Kasumi-1 (cell line): ENCODE data around the gene CRIP2.

Experiments used
- DNase-seq, 2 experiments: peaks; one replicate each; lab custom pipeline; 2025; lab: John Stamatoyannopoulos, UW

The CRIP2 gene, protein sequence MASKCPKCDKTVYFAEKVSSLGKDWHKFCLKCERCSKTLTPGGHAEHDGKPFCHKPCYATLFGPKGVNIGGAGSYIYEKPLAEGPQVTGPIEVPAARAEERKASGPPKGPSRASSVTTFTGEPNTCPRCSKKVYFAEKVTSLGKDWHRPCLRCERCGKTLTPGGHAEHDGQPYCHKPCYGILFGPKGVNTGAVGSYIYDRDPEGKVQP

DNA sequence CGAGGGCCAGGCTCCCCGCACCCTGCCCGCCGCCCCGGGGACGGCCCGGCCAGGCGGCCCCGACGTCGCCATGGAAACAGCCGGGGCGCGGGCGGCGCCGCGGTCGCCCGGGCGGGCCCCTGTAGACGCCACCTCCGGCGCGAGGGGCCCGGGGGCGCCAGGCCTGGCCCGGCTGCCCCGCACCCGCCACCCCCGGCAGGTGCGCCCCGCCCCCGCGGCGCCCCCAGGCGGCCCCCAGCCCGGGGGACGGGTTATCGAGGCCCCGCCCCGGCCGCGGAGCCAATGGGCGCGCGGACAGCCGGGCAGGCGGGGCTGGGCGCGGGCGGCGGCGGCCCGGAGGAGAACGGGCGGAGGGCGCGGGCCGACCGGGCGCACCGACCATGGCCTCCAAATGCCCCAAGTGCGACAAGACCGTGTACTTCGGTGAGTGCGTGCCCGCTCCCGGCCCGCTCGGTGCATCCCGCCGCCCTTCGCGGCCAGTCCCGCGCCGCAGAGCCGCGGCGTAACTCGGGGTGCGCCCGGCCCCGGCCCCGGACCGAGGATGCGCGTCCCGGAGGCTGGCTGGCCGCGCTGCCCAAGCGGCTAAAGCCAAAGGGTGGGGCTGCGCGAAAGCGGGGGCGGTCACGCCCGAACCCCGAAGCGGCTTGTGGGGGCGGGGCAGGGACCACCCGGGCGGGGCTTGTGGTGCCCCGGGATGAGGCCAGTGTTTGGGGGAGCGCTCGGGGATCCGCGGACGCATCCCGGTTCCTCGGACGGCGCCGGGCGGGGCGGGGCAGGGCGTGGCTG lies at the start of gene CRIP2:
Gene CRIP2, plus strand, starts transcription at position 339 of the 786 bp plus-strand sequence. Its CDS starts 42 bp downstream, at position 381.
- no peak for DNase-seq

DNA sequence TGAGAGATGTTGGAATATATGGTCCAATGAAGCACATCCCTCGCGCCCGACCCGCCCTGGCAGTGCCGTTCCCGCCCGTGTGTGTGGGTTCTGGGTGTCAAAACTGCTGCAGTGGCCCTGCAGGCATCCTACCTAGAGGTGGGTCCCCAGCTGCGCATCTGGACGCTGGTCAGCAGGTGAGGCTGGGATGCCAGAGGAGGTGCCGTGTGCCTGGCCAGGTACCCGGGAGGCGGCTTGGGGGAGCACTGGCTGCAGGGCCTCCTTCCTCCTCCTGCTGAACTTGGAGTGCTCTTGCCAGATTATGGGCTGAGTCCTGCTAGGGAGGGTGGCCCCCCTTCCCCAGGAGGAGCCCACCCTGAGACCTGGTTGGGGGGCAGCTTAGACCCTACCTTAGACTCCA lies 49.8 kb upstream of the CRIP2 start:
- DNase-seq, result no peak

DNA sequence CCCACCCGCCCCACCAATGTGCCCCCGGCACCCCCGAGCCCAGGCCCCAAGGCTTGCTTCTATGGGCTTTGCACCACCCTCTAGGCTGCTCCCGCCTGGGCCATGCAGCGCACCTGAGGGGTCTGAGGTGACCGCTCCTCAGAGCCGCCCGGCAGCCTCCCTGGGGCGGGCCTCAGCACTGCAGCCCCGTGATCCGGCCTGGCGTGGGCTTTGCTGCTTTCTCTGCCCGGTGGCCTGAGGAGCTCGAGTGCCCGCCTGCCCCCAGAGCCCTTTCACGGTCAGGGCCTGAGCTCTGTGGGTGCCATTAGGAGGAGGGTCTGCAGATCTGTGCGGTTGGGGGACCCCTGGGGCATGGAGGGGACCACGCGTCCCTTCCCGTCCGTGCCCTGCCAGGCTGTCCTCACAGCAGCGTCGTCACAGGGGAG lies 48.8 kb upstream of the CRIP2 start:
- no peak for DNase-seq

DNA sequence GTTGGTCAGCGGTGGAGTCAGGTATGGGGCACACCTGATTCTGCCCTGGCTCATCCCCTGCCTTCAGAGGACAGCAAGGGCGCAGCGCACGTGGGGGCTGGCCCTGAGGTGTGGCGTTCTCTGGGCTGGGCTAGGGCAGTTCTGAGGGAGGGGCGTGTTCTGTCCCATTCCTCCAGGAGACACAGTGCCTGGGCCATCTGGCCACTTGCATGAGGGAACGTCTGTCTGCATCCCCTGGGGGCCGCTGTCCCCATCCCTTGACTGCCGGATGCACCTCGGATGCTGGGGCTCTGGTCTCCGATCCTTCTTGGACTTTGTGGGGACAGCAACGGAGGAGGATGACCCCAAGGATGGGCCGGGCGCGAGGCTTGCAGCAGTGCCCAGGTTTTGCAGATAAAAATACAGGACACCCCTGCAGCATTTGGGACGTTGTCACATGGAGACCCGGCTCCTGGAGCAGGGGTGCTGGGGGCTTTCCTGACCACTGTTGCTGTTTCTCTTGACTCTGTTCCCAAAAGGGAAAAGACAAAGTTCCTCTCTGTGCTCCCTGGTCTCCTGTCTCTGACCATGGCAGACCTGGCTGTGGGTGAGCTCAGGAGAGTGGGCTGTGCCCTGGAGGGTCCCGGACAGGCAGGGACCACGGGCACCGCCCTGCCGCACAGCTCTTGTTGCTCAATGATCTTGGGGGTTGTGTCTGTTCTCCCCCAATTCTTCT lies 48.0 kb upstream of the CRIP2 start:
- no peak for DNase-seq

DNA sequence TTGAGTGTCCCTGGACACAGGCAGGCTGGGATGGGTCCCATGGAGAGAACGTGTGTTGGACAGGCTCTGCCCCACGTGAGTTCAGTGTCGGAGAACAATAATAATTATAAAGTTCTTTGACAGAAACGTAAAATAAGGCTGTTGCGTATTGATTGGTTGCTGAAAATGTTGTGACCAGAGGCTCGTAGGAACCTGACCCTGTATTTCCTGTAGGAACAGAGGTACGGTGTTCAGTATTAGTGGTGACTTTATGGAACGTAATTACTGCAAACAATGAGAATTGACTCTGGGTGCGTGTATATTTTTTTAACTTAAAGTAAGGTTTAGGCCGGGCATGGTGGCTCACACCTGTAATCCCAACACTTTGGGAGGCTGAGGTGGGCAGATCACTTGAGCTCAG lies 47.2 kb upstream of the CRIP2 start:
- DNase-seq, result no peak

DNA sequence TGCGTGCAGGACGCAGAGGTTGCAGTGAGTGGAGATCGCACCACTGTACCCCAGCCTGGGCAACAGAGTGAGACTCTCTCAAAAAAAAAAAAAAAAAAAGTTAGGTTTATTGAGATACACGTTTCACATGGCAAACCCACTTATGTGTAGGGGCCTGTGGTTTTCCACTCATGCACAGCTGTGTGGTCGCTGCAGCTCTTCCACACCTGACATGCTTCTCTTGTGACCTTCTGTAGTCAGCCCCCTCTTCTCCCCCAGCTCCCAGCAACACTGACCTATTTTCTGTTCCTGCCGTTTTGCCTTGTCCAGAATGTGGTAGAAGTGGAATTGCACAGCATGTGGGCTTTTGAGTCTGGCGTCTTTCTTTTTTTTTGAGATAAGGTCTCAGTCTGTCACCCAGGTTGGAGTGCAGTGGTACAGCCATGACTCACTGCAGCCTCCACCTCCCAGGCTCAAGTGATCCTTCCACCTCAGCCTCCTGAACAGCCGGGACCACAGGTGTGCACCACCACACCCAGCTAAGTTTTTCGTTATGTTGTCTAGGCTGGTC lies 46.6 kb upstream of the CRIP2 start:
- no peak for DNase-seq

DNA sequence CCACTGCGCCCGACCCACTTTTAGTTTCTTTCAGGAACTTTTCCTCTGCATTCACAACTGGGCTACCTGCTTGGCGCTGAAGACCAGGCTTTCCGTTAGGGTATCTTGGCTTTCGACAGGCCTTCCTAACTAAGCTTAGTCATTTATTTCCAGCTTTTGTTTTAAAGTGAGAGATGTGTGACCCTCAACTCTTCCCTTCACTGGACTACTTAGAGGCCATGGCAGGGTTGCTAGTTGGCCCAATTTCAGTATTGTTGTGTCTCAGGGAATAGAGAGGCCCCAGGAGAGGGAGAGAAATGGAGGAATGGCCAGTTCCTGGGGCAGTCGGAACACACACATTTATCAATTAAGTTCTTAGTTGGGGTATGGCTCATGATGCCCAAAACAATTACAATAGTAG lies 44.6 kb upstream of the CRIP2 start:
- no peak for DNase-seq

DNA sequence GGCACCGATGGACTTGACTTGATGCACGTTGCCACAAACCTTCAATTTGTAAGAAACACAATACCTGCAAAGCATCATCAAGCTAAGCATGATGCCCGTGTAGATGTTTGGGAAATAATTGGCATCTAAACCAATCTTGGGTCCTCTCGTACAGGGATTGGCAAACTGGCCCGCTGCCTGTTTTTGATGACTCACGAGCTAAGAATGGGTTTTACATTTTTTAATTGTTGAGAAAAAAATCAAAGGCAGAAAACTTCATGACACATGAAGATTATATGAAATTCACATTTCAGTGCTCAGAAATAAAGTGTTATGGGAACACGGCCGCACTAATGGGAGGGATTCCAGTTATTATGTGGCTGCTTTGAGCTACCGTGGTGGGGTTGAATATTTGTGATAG lies 44.1 kb upstream of the CRIP2 start:
- DNase-seq, result no peak

DNA sequence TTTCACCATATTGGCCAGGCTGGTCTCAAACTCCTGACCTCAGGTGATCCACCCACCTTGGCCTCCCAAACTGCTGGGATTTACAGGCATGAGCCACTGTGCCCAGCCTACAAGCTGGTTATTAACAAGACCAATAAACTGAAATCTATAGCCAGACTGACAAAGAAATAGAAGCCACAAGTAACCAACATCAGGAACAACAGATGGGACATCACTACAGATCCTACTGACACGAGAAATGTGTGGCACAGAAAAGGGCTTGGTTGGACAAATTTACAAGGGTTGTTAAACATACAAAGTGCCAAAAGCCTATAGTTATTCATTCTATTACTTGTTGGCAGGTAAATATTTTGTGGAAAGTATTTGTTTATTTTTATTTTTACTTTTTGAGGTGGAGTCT lies 43.4 kb upstream of the CRIP2 start:
- DNase-seq, result no peak

DNA sequence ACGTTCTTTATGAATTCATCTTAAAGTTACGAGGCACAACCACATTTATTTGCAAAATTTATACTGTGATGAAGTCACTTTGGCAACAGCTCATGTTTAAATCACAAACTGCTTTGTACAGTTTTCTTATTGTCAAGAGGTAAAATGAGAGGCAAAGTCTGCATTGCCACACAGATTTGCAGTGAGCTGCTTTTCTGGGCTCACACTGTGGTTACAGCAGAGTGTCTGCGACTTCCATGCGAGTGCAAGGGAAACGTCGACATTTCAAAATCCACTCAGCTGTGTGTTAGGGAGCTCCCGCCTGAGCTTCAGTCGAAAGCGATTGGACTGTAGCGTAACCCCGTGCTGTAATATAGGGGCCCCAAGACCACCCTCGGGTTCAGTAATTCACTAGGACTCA lies 42.0 kb upstream of the CRIP2 start:
- DNase-seq, result no peak

DNA sequence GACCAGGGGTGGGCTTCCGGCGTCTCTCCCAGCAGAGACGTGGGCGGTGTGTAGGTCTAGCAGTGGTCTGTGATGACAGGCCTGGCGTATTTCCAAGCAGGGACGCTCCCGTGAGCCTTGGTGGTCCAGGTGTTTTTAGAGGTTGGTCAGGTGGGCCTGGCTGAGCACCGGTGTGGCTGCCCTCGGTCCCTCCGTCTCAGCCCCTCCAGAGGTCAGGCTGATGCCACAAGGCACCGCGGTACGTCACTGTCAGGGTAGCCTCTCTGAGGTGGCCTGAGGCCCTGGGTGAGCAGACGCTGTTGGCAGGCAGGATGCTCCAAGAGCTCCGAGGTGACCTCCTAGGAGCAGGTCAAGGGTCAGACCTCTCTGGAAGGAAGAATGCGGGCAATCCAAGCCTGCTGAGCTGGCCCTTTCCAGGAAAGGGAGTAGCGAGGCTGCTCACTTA lies 41.4 kb upstream of the CRIP2 start:
- no peak for DNase-seq

DNA sequence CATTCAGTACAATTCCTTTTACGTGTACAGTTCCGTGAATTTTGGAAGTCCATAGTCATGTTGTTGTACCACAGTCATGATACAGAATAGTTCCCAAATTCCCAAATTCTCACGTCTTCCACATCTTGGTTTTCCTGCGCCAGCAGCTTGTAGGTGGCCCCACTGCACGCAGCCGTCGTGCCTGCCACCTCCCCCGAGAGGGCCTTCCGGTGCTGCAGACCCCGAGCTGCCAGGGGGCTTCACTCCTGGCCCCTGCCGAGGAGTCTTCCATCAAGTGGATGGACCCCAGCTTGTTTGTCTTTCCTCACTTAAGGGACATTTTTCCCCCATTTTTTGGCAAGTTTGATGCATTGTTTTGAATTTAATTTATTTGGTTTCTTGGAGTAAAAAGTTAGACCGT lies 38.2 kb upstream of the CRIP2 start:
- no peak for DNase-seq

DNA sequence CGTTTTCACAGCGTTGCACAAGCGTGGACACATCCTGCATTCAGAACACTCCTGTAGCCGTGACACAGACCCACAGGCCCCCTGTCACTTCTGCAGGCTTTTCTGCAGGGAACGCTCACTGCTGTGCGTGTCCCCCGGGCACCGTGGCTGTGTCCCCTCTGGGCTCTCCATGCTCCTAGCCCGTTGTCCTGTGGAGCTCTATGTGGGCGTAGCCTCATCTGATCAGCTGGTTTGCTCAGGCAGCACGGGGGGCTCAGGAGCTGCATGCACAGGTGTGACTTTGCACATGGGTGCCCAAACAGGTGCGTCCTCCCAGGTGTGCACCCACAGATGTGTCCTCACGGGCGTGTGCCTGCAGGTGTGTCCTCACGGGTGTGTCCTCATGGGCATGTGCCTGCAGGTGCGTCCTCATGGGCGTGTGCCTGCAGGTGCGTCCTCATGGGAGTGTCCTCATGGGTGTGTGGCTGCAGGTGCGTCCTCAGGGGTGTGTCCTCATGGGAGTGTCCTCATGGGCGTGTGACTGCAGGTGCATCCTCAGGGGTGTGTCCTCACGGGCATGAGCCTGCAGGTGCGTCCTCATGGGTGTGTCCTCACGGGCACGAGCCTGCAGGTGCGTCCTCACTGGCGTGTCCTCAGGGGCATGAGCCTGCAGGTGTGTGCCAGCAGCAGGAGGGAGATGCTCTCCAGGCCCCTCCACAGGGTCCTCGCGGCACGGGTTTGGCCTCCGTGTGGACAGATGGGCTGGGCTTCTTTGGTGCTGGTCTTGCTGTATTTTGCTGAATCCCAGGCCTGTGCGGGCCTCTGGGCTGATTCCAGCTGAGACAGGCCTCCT lies 37.5 kb upstream of the CRIP2 start:
- no peak for DNase-seq

DNA sequence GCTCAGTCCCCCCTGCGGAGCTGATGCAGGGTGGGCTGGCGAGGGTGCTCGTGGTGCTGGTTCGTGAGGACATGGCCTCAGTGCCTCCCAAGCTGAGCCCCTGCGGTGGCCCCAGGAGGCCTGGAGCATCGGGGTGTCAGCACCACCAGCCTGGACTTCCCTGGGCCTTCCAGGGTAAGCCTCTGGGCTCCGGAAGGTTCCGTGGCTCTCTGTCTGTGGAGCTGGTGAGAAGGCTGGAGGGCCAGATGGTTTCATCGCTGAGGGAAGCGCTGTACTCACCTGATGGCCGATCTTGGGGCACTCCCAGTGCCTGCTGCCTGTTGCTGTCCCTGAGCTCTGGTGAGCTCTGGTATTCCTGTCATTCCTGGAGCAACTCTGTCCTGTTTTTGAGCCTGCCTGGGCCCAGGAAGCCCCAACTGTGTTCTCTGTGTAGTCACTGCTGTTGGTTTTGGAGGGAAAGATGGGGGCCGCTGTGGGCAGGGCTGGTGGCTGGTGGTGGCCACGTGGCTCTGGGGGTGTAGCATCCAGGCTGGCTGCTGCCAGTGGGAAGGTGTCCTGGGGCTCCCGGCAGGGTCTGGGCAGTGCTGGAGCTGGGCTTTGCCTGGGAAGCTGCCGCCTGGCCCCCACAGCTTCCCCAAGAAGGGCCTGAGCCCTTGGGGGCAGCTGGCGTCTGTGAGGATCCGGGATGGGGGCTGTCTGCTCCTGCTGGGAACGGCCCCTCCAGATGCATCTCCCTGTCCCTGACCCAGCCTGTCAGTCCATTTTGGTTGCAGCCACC lies 36.7 kb upstream of the CRIP2 start:
- DNase-seq, result no peak

DNA sequence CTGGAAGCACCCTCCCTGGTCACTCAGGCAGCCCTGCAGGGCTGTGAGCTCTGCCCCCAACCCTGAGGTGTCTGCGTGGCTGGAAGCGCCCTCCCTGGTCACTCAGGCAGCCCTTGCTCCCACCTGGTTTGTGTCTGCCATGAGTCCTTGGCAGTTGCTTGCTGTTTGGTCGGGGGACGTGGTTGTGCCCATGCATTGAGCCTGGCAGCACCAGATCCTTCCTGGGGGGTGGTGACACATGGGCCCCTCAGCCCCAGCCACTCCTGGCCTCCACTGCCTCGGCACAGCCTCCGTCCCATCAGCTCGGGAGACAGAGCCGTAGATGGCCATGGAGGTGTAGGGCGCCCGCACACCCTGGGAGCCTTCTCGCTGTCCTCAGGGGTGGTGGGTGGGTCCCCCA lies 35.4 kb upstream of the CRIP2 start:
- no peak for DNase-seq

DNA sequence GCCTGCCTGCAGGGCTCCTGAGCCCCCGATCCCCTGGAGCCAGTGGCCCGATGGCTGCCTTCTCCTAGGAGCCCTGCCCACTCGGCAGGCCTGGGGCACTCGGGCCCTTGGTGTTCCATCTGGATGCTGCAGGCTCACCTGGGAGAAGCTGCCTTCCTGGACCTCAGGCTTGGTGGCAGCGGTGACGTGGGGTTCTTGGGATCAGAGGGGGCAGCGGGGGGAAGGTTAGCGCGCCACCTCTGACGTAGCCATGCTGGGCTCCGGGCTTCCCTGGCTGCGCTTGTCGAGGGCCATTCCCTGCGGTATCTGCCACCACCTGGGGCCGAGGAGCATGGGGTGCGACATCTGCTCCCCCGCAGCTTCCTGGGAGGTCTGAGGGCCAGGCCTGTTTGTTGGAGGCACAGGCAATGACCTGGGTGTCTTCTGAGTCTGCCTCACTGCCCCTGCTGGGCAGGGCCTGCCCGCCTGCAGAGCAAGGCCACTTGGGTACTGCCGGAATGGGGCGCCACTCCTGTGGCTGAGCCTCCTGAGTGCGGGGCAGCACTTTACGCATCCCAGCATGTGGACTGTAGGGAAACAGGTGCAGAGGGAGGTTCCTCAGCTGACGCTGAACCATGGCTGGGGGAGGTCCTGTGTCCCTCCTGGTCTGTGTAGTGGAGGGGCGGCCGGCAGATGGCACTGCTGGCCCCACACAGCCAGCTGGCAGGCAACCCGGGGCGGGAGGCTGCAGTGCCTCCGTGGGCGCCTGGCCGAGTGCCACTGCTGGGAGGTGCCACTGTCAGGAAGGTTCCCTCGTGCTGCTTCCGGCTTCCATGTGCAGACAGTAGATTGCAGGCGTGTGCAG lies 34.7 kb upstream of the CRIP2 start:
- DNase-seq, result no peak

DNA sequence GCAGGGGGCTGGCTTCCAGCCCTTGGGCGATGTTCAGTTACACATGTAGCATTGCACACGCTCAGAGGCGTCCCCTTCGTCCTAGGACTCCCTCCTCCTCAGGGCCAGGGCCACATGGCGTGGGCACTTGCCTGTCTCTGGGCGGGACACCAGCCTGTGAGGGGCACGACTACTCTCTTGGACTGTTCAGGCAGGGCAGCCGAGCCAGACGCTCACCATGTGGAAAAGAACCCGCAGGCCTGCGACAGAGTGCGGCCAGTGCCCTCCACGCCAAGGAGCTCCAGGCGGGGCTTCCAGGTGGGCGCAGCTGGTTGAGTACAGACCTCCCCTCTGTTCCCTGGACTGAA lies 34.1 kb upstream of the CRIP2 start:
- no peak for DNase-seq

DNA sequence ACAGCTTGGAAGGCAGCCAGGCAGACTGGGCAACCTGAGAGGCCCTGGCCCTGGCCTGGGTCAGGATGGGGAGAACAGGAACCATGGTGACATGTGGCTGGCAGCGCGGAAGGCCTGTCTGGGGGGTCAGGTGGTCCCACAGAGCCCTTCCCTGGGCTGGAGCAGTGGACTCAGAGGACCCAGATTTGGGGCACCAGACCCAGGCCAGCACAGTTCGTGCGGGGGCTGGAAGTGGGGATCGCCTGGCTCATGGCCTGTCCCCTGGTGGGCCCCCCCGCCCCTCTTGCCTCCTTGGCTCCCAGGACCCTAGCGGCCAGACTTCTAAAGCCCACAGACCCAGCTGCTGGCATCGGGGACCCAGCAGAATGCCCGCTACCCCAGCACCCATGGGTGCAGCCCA lies 33.6 kb upstream of the CRIP2 start:
- DNase-seq, result no peak

DNA sequence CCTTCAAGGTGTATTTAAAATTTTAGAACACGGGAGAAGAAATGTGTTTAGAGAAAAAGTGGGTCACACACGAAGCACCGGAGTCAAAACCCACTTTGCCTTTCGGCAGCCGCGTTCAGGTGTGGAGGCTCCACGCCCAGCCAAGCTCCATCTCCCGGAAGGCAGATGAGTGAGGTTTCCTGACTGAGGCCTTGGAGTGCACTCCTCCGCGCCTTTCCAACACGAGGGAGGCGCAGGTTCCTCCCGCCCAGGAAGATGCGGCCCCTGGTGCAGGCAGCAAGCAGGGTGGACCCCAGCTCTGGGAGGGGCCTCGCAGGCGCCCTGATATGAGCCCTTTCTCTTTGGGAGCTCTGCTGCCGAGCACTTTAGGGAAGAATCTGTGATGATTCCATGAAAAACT lies 32.5 kb upstream of the CRIP2 start:
- no peak for DNase-seq

DNA sequence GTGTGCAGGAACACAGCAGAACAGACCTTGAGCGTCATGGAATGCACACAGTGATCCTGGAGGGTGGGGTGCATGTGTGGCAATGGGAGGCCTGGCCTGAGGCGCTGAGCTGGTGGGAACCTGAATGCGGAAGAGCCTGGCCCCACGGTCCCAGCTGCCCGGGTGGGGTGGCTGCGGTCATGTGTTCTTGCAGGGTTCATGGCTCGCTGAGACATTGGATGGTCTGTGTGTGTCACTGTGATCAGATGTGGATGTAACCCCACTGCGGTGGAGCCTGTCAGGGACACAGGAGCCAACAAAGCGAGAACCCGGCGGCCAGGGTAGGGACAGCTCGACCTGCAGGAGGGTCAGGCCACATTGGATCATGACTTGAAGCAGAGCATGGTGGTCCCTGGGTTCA lies 31.8 kb upstream of the CRIP2 start:
- no peak for DNase-seq
